Heart right ventricle (tissue), 16 donors: Measurements from ENCODE around the gene TAOK2. TPM values are rescaled to one million over a fixed set of nuclear protein-coding genes. Genes with fewer than 3 reads are reported as not detected.

Experiments used
- ATAC-seq, 8 donors: fragments of 200-7000 bp; cut with Tn5 transposase; one replicate each; pipeline ENCODE4 v1.9.1; 2020; ENCODE audit warnings: mild to moderate bottlenecking in 8 of 8, moderate library complexity in 8 of 8, moderate number of reproducible peaks in 1 of 8
- DNase-seq, 2 donors: peaks; one replicate each; pipeline ENCODE4 v3.0.0-alpha.2; 2020
- H3K27ac ChIP-seq, 10 donors: fragments of 200-600 bp; sonication (generic) in 2 of 10; one replicate each; pipeline versions ENCODE4 v1.5.0 to v1.8.0; 2020 to 2022; ENCODE audit warnings: mild to moderate bottlenecking in 3 of 10
- H3K27me3 ChIP-seq, 7 donors: fragments of 200-600 bp; one replicate each; pipeline ENCODE4 v1.8.0; 2021 to 2022; ENCODE audit warnings: mild to moderate bottlenecking in 2 of 7
- H3K36me3 ChIP-seq, 9 donors: fragments of 200-600 bp; sonication (generic) in 1 of 9; one replicate each; pipeline versions ENCODE4 v1.5.0 to v1.8.0; 2020 to 2022; ENCODE audit warnings: mild to moderate bottlenecking in 2 of 9
- H3K4me1 ChIP-seq, 9 donors: fragments of 200-600 bp; sonication (generic) in 1 of 9; one replicate each; pipeline versions ENCODE4 v1.5.0 to v1.8.0; 2020 to 2022; ENCODE audit warnings: mild to moderate bottlenecking in 4 of 9
- H3K4me3 ChIP-seq, 10 donors: fragments of 200-600 bp; sonication (generic) in 2 of 10; one replicate each; pipeline versions ENCODE4 v1.5.0 to v1.8.0; 2020 to 2022; ENCODE audit warnings: mild to moderate bottlenecking in 7 of 10, moderate library complexity in 2 of 10
- H3K9me3 ChIP-seq, 11 donors: fragments of 200-600 bp in 10 of 11; sonication (generic) in 2 of 11; one replicate each; pipeline versions ENCODE4 v1.5.0 to v1.8.0; 2013 to 2022; ENCODE audit warnings: mild to moderate bottlenecking in 2 of 11, control low read depth in 1 of 11, moderate library complexity in 1 of 11
- WGBS, 2 donors: extraction: QIAGEN DNeasy Blood & Tissue Kit; methylation state at CpG; one replicate each; pipeline ENCODE4 v1.1.7; 2013; ENCODE audit warnings: inconsistent platforms in 1 of 2; 5-methylcytosine and 5-hydroxymethylcytosine counted together
- intact Hi-C, 10 donors: fragments of 100-400 bp; cut with DNase I; formaldehyde crosslinking; loops; one replicate each; pipeline versions ENCODE4 v1.11.1 to v1.14.2; 2022
- polyA plus RNA-seq, 2 donors: library from polyadenylated mRNA; stranded (reverse); fragments of 200-250 nt; gene quantifications; one replicate each; pipeline ENCODE4 v1.2.3, GENCODE V29; 2013
- total RNA-seq, 10 donors: library from RNA; stranded (reverse); fragmentation: NEBNext Ultra II Directional in 3 of 10; extraction: Animal tissue kit (Norgen Biotek cat#: 25700) in 3 of 10; gene quantifications; one replicate each; pipeline versions ENCODE4 v1.2.1 to v1.2.4, GENCODE V29; 2021 to 2023
- TF ChIP-seq, protein P1 (sequence below), 9 donors: fragments of 200-600 bp; sonication (generic) in 2 of 9; IDR thresholded peaks; one replicate each; pipeline versions ENCODE4 v1.5.0 to v1.8.0; 2021 to 2022; ENCODE audit warnings: antibody characterized with exemption in 9 of 9, mild to moderate bottlenecking in 5 of 9, moderate library complexity in 1 of 9
- donor health status: Arrhythmogenic right ventricular cardiomyopathy.
- donor health status: ischemic (EF 13 %, LVEDD 7.1; RV severe dilation, severe dysfunction).
- donor health status: healthy with polysubstance abuse.
- donor health status: DM: no; HTN: yes; CAD: no.
- donor health status: DM: no; HTN: no; CAD: no.
- donor health status: ischemic (EF 25% LVEDD 6.9; RV normal size, moderate dysfunction).
- donor health status: ischemic (EF 25% LVEDD 5.7; RV mildly dilated, moderate dysfunction).
- donor health status: healthy.
- donor health status: DM: yes; HTN: yes; CAD: no.
- donor health status: Ischemic cardiomyopathy.
- donor health status: ischemic (EF 35%, LVEDD 5.7; RV mildly dilated, moderate dysfunction).
- donor health status: nonischemic (EF 11% LVEDD 7.7; RV severe dilation, severe dysfunction).
- donor health status: DM: yes; HTN: yes; CAD: no.
- donor health status: PGD.
- donor health status: ischemic (EF 29% LVEDD 5.4; RV normal size, mild dysfunction).
- donor health status: nonischemic (EF 23%, LVEDD 6.1; RV moderate dilation, normal function).

The TAOK2 gene
- total and polyA plus RNA-seq, 12 donors = 27.0 to 50.4 (median 32.7) TPM

DNA sequence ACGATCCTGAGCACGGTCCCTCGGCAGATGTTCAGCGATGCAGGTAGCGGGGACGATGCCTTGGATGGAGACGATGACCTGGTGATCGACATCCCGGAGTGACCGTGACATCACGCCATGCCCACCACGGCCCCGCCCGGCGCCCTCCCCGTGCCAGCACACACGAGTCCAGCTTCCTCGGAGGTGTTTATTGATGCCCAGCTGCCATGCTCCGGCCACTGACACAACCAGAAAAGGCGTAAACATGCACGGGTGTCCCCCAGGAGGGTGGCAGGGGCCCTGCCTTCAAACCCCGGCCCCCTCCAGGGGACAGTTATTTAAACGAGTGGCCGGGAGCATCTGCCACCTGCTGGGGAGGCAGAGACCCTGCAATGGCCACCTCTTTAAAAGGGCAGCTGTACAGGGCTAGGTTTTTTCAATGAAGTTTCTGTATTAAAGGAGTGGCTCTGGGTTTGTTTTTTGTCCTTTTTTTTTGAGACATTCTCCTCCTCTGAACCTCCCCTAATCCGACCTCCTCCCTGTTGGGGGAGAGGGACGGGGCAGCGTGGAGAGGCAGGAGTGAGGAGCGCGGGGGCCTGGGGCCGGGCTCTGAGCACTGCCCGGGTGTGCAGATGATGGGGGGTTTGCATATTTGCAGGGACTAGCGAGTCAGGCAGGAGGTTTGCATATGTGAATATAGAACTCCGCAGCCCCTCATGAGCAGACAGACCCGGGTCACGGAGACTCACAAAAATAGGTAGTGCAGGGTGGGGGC is 31.9 kb downstream of the TAOK2 start:
- peak in 7 of 8 donors; percentile 42 to 73 (median 66) for ATAC-seq
- WGBS, 2 donors = 59 to 65% methylated on average over 35 of the region's 35 CpGs
- H3K4me3 ChIP-seq = no peak overlapping the region
- DNase-seq = no peak
- TF ChIP-seq, protein P1, sequence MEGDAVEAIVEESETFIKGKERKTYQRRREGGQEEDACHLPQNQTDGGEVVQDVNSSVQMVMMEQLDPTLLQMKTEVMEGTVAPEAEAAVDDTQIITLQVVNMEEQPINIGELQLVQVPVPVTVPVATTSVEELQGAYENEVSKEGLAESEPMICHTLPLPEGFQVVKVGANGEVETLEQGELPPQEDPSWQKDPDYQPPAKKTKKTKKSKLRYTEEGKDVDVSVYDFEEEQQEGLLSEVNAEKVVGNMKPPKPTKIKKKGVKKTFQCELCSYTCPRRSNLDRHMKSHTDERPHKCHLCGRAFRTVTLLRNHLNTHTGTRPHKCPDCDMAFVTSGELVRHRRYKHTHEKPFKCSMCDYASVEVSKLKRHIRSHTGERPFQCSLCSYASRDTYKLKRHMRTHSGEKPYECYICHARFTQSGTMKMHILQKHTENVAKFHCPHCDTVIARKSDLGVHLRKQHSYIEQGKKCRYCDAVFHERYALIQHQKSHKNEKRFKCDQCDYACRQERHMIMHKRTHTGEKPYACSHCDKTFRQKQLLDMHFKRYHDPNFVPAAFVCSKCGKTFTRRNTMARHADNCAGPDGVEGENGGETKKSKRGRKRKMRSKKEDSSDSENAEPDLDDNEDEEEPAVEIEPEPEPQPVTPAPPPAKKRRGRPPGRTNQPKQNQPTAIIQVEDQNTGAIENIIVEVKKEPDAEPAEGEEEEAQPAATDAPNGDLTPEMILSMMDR (IDR thresholded peaks at IDR 0.05) = peak; percentile 77 to 88 (median 84)
- no peaks in the 10 kb centered on the region for H3K9me3 ChIP-seq
- peaks cover 0 to 13% (median 4%) of the 10 kb centered on the region in 9 donors for H3K4me1 ChIP-seq
- peaks cover 0 to 43% (median 4%) of the 10 kb centered on the region in 9 donors for H3K36me3 ChIP-seq
- H3K27me3 ChIP-seq = peaks cover 13 to 28% (median 25%) of the 10 kb centered on the region in 7 donors
- intact Hi-C loops = loop anchor here in 5 of 10 donors (5.0 to 10.0 kb wide), 5 partner anchors 78 to 301 kb away; partner anchors contain the start of genes KCTD13 (in 4 of the 5) and CDIPT (in 2 of the 5)
- no peak overlapping the region for H3K27ac ChIP-seq

DNA sequence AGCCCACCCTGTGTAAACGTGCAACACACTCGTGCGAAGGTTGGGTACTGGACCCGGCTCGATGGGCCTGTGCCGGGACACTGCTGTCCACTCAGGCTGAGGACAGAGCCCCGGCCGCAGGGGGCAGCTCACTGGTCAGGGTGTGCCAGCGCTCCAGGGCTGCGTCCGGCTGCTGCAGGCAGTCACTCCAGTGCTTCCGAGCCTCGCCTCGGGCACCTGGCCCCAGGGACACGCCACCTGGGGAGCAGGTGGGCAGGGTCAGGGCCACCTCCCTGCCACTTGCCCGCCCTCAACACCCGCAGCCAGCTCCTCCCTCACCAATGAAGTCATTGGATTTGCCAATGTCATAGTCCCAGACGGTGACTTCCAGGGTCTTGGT is 32.4 kb downstream of the TAOK2 start:
- 87 to 91% methylated on average over 18 of the region's 18 CpGs for WGBS, 2 donors
- DNase-seq = no peak
- no peak overlapping the region for H3K27ac ChIP-seq
- intact Hi-C loops = loop anchor here in 5 of 10 donors (5.0 to 10.0 kb wide), 5 partner anchors 79 to 301 kb away; partner anchors contain the start of genes KCTD13 (in 4 of the 5) and CDIPT (in 2 of the 5)
- H3K9me3 ChIP-seq = no peaks in the 10 kb centered on the region
- peak in 2 of 8 donors; percentile 5 to 10 for ATAC-seq
- H3K36me3 ChIP-seq = peaks cover 0 to 37% (median 0%) of the 10 kb centered on the region in 9 donors
- TF ChIP-seq, protein P1 (IDR thresholded peaks at IDR 0.05) = no peak
- peaks cover 3 to 19% (median 10%) of the 10 kb centered on the region in 9 donors for H3K4me1 ChIP-seq
- no peak overlapping the region for H3K4me3 ChIP-seq
- H3K27me3 ChIP-seq = peaks cover 19 to 33% (median 30%) of the 10 kb centered on the region in 7 donors

DNA sequence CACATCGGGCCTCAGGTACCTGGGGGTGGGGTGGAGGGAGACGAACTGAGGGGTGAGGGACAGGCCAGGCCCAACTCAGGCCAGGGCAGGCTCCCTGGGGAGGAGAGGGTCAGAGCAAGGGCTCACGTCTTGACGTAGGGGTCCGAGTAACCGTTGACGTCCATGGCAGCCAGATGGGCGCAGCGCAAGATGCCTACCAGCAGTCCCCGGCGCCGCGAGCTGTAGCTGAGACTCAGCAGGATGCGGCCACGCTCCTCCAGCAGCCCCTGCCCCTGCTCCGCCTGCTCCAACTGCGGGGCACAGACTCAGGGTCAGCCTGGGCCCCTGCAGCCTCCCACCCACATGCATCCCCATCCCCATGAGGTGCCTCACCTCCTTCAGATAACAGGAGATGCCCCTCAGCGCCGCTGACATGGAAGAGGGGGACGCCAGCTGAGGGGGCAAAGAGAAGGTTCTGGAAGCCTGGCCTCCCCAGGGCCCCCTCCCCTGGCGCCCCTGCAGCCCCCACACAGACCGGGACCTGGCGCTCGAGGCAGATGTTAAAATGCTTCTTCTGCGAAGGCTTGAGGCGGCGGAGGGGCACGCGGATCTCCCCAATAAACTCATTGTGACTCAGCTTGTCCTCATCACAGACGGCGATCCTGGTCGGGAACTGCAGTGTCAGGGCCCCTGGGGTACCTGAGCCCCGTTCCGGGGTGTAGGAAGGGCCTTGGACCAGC is 33.1 kb downstream of the TAOK2 start:
- Histone ChIP-seq H3K4me1 (peaks cover 3 to 26% (median 17%) of the 10 kb centered on the region in 9 donors), H3K4me3 (no peak overlapping the region), H3K27me3 (peaks cover 19 to 41% (median 38%) of the 10 kb centered on the region in 7 donors), H3K36me3 (peaks cover 0 to 30% (median 0%) of the 10 kb centered on the region in 9 donors), H3K9me3 (no peaks in the 10 kb centered on the region), H3K27ac (no peak overlapping the region)
- TF ChIP-seq, protein P1 (IDR thresholded peaks at IDR 0.05) = no peak
- DNase-seq = no peak
- no peak for ATAC-seq
- intact Hi-C loops = loop anchor here in 5 of 10 donors (5.0 to 10.0 kb wide), 5 partner anchors 80 to 302 kb away; partner anchors contain the start of genes KCTD13 (in 4 of the 5) and CDIPT (in 2 of the 5)
- WGBS, 2 donors = 80 to 88% methylated on average over 34 of the region's 34 CpGs

DNA sequence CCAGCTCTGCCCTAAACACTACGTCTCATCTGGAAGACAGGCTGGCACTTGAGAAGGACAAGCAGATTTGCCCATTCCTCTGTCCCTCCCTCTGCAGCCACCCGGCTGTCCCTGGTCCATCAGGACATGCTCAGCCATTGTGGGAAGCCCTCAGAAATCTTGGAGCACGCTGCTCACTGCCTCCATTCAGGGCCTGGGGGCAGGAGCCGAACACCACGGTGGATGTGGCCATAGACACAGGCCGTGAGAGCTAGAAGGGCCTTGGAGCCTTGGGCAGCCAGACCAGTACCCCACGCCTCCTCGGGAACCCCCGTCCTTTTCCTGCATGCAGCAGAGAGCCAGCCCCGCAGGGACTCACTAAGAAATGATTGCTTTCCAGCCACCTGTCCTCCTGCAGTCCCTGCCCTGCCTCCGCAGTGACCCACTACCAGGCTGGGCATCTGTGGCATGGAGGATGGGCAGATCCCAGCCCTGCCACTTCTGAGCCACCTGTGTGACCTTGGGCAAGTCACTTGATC is 33.8 kb downstream of the TAOK2 start:
- 68 to 74% methylated on average over 11 of the region's 11 CpGs for WGBS, 2 donors
- intact Hi-C loops = loop anchor here in 5 of 10 donors (5.0 to 10.0 kb wide), 5 partner anchors 80 to 303 kb away; partner anchors contain the start of genes KCTD13 (in 4 of the 5) and CDIPT (in 2 of the 5)
- Histone ChIP-seq H3K4me3 (no peak overlapping the region), H3K9me3 (no peaks in the 10 kb centered on the region), H3K27ac (no peak overlapping the region), H3K4me1 (peaks cover 3 to 31% (median 18%) of the 10 kb centered on the region in 9 donors), H3K27me3 (peaks cover 19 to 46% (median 44%) of the 10 kb centered on the region in 7 donors), H3K36me3 (peaks cover 0 to 24% (median 0%) of the 10 kb centered on the region in 9 donors)
- ATAC-seq = no peak
- no peak for DNase-seq
- TF ChIP-seq, protein P1 (IDR thresholded peaks at IDR 0.05) = no peak
